Measurements from ENCODE around the gene HEPHL1.
A peak's percentile ranks its signal among the peaks of the same experiment; 100 is the strongest.

The HEPHL1 gene

DNA sequence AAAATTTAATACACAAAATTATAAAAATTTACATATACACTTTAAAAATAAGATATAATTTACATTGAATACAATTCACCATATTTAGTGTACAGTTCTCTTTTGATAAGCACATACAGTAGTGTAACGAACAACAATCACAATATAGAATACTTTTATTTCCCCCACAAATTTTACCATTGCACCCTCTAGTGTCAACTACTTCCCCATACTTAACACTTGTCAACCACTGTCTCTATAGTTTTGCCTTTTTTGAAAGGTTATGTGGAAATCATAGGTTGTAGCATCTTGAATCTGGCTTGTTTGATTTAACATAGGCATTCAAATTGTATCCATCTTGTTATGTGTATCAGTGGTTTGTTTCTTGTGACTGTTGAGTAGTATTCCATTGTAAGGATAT lies 86.2 kb downstream of the HEPHL1 start:
- H3K79me2 ChIP-seq (ENCODE audit: insufficient read depth, low read length): no peaks in the 10 kb centered on the region
- no peaks in the 10 kb centered on the region for H3F3A ChIP-seq (ENCODE audit: insufficient read depth, low read length)
- H3K27ac ChIP-seq (ENCODE audit: low read depth, low read length, poor library complexity, severe bottlenecking): no peak overlapping the region
- H3K9me3 ChIP-seq (ENCODE audit: low read length): no peaks in the 10 kb centered on the region
- no peak overlapping the region for H3K4me2 ChIP-seq (ENCODE audit: low read length)
- H3K27me3 ChIP-seq (ENCODE audit: insufficient read depth, low read length): no peaks in the 10 kb centered on the region
- no peak overlapping the region for H3K9ac ChIP-seq (ENCODE audit: low read length)
- no peaks in the 10 kb centered on the region for H3K9me2 ChIP-seq (ENCODE audit: low read depth, low read length)
- no peak overlapping the region for H3K4me3 ChIP-seq (ENCODE audit: low read depth, low read length, poor library complexity, severe bottlenecking)
- no peaks in the 10 kb centered on the region for H3K36me3 ChIP-seq (ENCODE audit: insufficient read depth, low read length)
- TF ChIP-seq EZH2 (IDR thresholded peaks at IDR 0.05; ENCODE audit: borderline replicate concordance, low read length): no peak
- TF ChIP-seq, protein P1, sequence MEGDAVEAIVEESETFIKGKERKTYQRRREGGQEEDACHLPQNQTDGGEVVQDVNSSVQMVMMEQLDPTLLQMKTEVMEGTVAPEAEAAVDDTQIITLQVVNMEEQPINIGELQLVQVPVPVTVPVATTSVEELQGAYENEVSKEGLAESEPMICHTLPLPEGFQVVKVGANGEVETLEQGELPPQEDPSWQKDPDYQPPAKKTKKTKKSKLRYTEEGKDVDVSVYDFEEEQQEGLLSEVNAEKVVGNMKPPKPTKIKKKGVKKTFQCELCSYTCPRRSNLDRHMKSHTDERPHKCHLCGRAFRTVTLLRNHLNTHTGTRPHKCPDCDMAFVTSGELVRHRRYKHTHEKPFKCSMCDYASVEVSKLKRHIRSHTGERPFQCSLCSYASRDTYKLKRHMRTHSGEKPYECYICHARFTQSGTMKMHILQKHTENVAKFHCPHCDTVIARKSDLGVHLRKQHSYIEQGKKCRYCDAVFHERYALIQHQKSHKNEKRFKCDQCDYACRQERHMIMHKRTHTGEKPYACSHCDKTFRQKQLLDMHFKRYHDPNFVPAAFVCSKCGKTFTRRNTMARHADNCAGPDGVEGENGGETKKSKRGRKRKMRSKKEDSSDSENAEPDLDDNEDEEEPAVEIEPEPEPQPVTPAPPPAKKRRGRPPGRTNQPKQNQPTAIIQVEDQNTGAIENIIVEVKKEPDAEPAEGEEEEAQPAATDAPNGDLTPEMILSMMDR (IDR thresholded peaks at IDR 0.05; ENCODE audit: low read length): peak; percentile 37; the same call in 1 of the 2 replicates
- no peaks in the 10 kb centered on the region for H4K20me1 ChIP-seq (ENCODE audit: insufficient read depth, low read length)
- no peaks in the 10 kb centered on the region for H3K4me1 ChIP-seq (ENCODE audit: insufficient read depth, low read length, severe bottlenecking)
- H2AFZ ChIP-seq (ENCODE audit: low read length): no peak overlapping the region

GRCh38 chr11:94111241-94111640 lies 90.1 kb downstream of the HEPHL1 start:
- Histone ChIP-seq H3K9me2 (ENCODE audit: low read depth, low read length) (no peaks in the 10 kb centered on the region), H3K79me2 (ENCODE audit: insufficient read depth, low read length) (no peaks in the 10 kb centered on the region), H3F3A (ENCODE audit: insufficient read depth, low read length) (no peaks in the 10 kb centered on the region), H3K4me2 (ENCODE audit: low read length) (no peak overlapping the region), H3K27me3 (ENCODE audit: insufficient read depth, low read length) (no peaks in the 10 kb centered on the region), H3K27ac (ENCODE audit: low read depth, low read length, poor library complexity, severe bottlenecking) (no peak overlapping the region), H3K4me3 (ENCODE audit: low read depth, low read length, poor library complexity, severe bottlenecking) (no peak overlapping the region), H3K36me3 (ENCODE audit: insufficient read depth, low read length) (no peaks in the 10 kb centered on the region), H4K20me1 (ENCODE audit: insufficient read depth, low read length) (no peaks in the 10 kb centered on the region), H3K9ac (ENCODE audit: low read length) (no peak overlapping the region), H2AFZ (ENCODE audit: low read length) (no peak overlapping the region), H3K4me1 (ENCODE audit: insufficient read depth, low read length, severe bottlenecking) (no peaks in the 10 kb centered on the region), H3K9me3 (ENCODE audit: low read length) (no peaks in the 10 kb centered on the region)
- TF ChIP-seq, protein P1 (IDR thresholded peaks at IDR 0.05; ENCODE audit: low read length): no peak

GRCh38 chr11:94111660-94112059 lies 90.5 kb downstream of the HEPHL1 start:
- Histone ChIP-seq H3K36me3 (ENCODE audit: insufficient read depth, low read length) (no peaks in the 10 kb centered on the region), H3K27me3 (ENCODE audit: insufficient read depth, low read length) (no peaks in the 10 kb centered on the region), H3K27ac (ENCODE audit: low read depth, low read length, poor library complexity, severe bottlenecking) (no peak overlapping the region), H3K9ac (ENCODE audit: low read length) (no peak overlapping the region), H3K79me2 (ENCODE audit: insufficient read depth, low read length) (no peaks in the 10 kb centered on the region), H3K4me1 (ENCODE audit: insufficient read depth, low read length, severe bottlenecking) (no peaks in the 10 kb centered on the region), H3F3A (ENCODE audit: insufficient read depth, low read length) (no peaks in the 10 kb centered on the region), H3K9me2 (ENCODE audit: low read depth, low read length) (no peaks in the 10 kb centered on the region), H3K9me3 (ENCODE audit: low read length) (no peaks in the 10 kb centered on the region), H4K20me1 (ENCODE audit: insufficient read depth, low read length) (no peaks in the 10 kb centered on the region), H3K4me2 (ENCODE audit: low read length) (no peak overlapping the region), H3K4me3 (ENCODE audit: low read depth, low read length, poor library complexity, severe bottlenecking) (no peak overlapping the region), H2AFZ (ENCODE audit: low read length) (no peak overlapping the region)
- TF ChIP-seq, protein P1 (IDR thresholded peaks at IDR 0.05; ENCODE audit: low read length): no peak
- no peak for TF ChIP-seq EZH2 (IDR thresholded peaks at IDR 0.05; ENCODE audit: borderline replicate concordance, low read length)

Data from OCI-LY1 (cell line).